A673 (cell line): ENCODE measurements around the gene MIAT. TPM values are rescaled to one million over a fixed set of nuclear protein-coding genes. Genes with fewer than 3 reads are reported as not detected.

ENCODE experiments used
- BruUV-seq: library from RNA; stranded (reverse); fragments of 400-500 nt; replicated peaks from 2 replicates; lab custom pipeline; 2021; lab: Mats Ljungman, UMichigan
- CTCF ChIA-PET: fragments of 300-600 bp; sonication (Branson Sonifier 250); formaldehyde crosslinking; loops from one replicate; lab custom pipeline; 2022; ENCODE audit warnings: antibody characterized with exemption; lab: Charles Lee
- POLR2A ChIA-PET: fragments of 300-600 bp; sonication (Branson Sonifier 250); formaldehyde crosslinking; loops from one replicate; lab custom pipeline; 2022; ENCODE audit warnings: antibody characterized with exemption; ENCODE audit not compliant: low non-redundant PET; lab: Charles Lee
- DNase-seq: peaks from one replicate; pipeline ENCODE4 v3.0.0-alpha.2; 2015; ENCODE audit warnings: low spot score
- H3K27ac ChIP-seq: fragments of 200-600 bp; sonication (generic); 2 replicates; pipeline ENCODE4 v1.5.1; 2016; ENCODE audit warnings: mixed run types, low read depth, mild to moderate bottlenecking, mixed read lengths, antibody characterized with exemption, low read length; ENCODE audit not compliant: poor library complexity, severe bottlenecking
- H3K27me3 ChIP-seq: fragments of 200-600 bp; sonication (generic); replicated peaks from 2 replicates; pipeline ENCODE4 v1.6.1; 2017; ENCODE audit warnings: mixed run types, low read depth, mild to moderate bottlenecking, mixed read lengths, antibody characterized with exemption, low read length; ENCODE audit not compliant: insufficient read depth, poor library complexity
- H3K36me3 ChIP-seq: fragments of 200-600 bp; sonication (generic); 2 replicates; pipeline ENCODE4 v1.6.1; 2016; ENCODE audit warnings: mixed run types, mild to moderate bottlenecking, mixed read lengths, antibody characterized with exemption, low read length; ENCODE audit not compliant: insufficient read depth, poor library complexity, severe bottlenecking
- H3K4me1 ChIP-seq: fragments of 200-600 bp; sonication (generic); 2 replicates; pipeline ENCODE4 v1.6.1; 2017; ENCODE audit warnings: mixed run types, mild to moderate bottlenecking, mixed read lengths, antibody characterized with exemption, low read length; ENCODE audit not compliant: insufficient read depth, poor library complexity, severe bottlenecking
- H3K4me3 ChIP-seq: fragments of 200-600 bp; sonication (generic); 2 replicates; pipeline ENCODE4 v1.5.1; 2016; ENCODE audit warnings: low read depth, mixed run types, mild to moderate bottlenecking, mixed read lengths, low read length; ENCODE audit not compliant: poor library complexity, severe bottlenecking
- H3K9me3 ChIP-seq: fragments of 200-600 bp; sonication (generic); 2 replicates; pipeline ENCODE4 v1.6.1; 2016; ENCODE audit warnings: mixed run types, low read depth, mild to moderate bottlenecking, mixed read lengths, antibody characterized with exemption, low read length; ENCODE audit not compliant: poor library complexity, severe bottlenecking
- CTCF ChIP-seq: fragments of 300-800, 200-600 bp; sonication (generic); conservative IDR thresholded peaks from 2 replicates; pipeline ENCODE4 v1.5.1; 2017; ENCODE audit warnings: low read depth, mild to moderate bottlenecking, antibody characterized with exemption, low read length, moderate library complexity, mixed read lengths
- EZH2 ChIP-seq: fragments of 200-600 bp; sonication (generic); IDR thresholded peaks from 2 replicates; pipeline ENCODE4 v1.6.1; 2017; ENCODE audit warnings: borderline replicate concordance, low read depth, mild to moderate bottlenecking, mixed read lengths, antibody characterized with exemption, low read length; ENCODE audit not compliant: poor library complexity, severe bottlenecking
- intact Hi-C: fragments of 100-400 bp; cut with micrococcal nuclease; formaldehyde crosslinking; loops from one replicate; pipeline ENCODE4 v1.10.0; 2022; ENCODE audit not compliant: unreplicated experiment
- total RNA-seq: library from RNA; stranded (reverse); gene quantifications from 2 replicates; pipeline ENCODE4 v1.2.3, GENCODE V29; 2021

The MIAT gene
- total RNA-seq, 1 experiment from 2014 or later: 6.2 TPM

DNA sequence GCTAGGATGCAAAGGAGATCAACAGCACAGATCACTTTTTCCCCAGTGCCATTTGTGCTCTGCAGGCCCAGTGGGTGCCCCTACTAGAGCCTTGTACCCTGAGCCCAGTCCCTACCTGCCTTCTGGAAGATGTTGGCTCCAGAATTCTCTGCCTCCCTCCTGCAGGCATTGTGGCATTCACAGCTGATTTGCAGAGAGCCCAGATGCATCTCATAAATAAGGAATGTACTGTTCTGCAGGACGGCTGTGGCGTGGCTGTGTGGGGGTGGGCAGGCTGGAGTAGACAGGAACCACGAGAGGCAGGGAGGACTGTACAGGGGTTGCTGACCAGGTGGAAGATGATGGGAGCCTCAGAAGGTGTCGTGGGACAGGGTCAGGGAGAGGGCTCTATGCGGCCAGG is 11.2 kb upstream of the MIAT start:
- Histone ChIP-seq H3K36me3 (no peaks in the 10 kb centered on the region), H3K27me3 (no peaks in the 10 kb centered on the region), H3K4me1 (peaks cover 34% of the 10 kb centered on the region), H3K27ac (no peak overlapping the region), H3K4me3 (no peak overlapping the region), H3K9me3 (no peaks in the 10 kb centered on the region)
- intact Hi-C loops: no loop called here
- POLR2A ChIA-PET: no interaction called here
- BruUV-seq: no TSS peak
- no peak for DNase-seq
- no peak for TF ChIP-seq EZH2
- no peak for TF ChIP-seq CTCF
- CTCF ChIA-PET: no interaction called here

- Histone ChIP-seq H3K36me3 (no peaks in the 10 kb centered on the region), H3K9me3 (no peaks in the 10 kb centered on the region), H3K27me3 (no peaks in the 10 kb centered on the region), H3K27ac (no peak overlapping the region), H3K4me3 (no peak overlapping the region), H3K4me1 (peaks cover 23% of the 10 kb centered on the region)
- TF ChIP-seq CTCF (no peak), EZH2 (no peak)
- CTCF ChIA-PET: no interaction called here
- BruUV-seq: no TSS peak
- intact Hi-C loops: no loop called here
- POLR2A ChIA-PET: no interaction called here
- DNase-seq: no peak
Observed at GRCh38 chr22:26648011-26648497, 9.3 kb upstream of the MIAT start.

- Histone ChIP-seq H3K9me3 (no peaks in the 10 kb centered on the region), H3K27ac (no peak overlapping the region), H3K27me3 (no peaks in the 10 kb centered on the region), H3K36me3 (no peaks in the 10 kb centered on the region), H3K4me1 (peaks cover 17% of the 10 kb centered on the region), H3K4me3 (no peak overlapping the region)
- BruUV-seq: no TSS peak
- TF ChIP-seq CTCF: no peak
- TF ChIP-seq EZH2: no peak
- intact Hi-C loops: no loop called here
- DNase-seq: no peak
- CTCF ChIA-PET: no interaction called here
- POLR2A ChIA-PET: no interaction called here
Observed at GRCh38 chr22:26648528-26649388, 8.6 kb upstream of the MIAT start.
